D721Med (cell line): Measurements from ENCODE around the gene PLIN4.

Experiments used
- DNase-seq: peaks from one replicate; pipeline ENCODE4 v3.0.0; 2011; ENCODE audit warnings: low spot score; ENCODE audit not compliant: insufficient read length
- FAIRE-seq: peaks from 2 replicates; lab custom pipeline; 2011; peaks lifted over from hg19 to GRCh38; lab: Jason Lieb, UNC
- CTCF ChIP-seq: IDR thresholded peaks from 2 replicates; pipeline ENCODE4 v1.5.1; 2012; ENCODE audit warnings: mild to moderate bottlenecking, control low read depth; ENCODE audit not compliant: insufficient read depth; ENCODE audit errors: missing control alignments

Gene PLIN4

GRCh38 chr19:4494691-4495064 lies 23.6 kb downstream of the PLIN4 start:
- DNase-seq (no peak), FAIRE-seq (no peak)
- no peak for TF ChIP-seq CTCF

GRCh38 chr19:4493929-4494690 lies 24.2 kb downstream of the PLIN4 start:
- no peak for TF ChIP-seq CTCF
- DNase-seq (no peak), FAIRE-seq (no peak)

GRCh38 chr19:4493104-4493928 lies 25.0 kb downstream of the PLIN4 start:
- no peak for TF ChIP-seq CTCF
- DNase-seq (no peak), FAIRE-seq (no peak)

- FAIRE-seq (no peak), DNase-seq (no peak)
- no peak for TF ChIP-seq CTCF
Measured at GRCh38 chr19:4492337-4493103, 25.8 kb downstream of the PLIN4 start.

- FAIRE-seq (no peak), DNase-seq (no peak)
- no peak for TF ChIP-seq CTCF
Measured at GRCh38 chr19:4491446-4491845, 26.8 kb downstream of the PLIN4 start.

GRCh38 chr19:4488496-4488895 lies 29.8 kb downstream of the PLIN4 start:
- FAIRE-seq, result no peak
- no peak for DNase-seq
- no peak for TF ChIP-seq CTCF
